HepG2 (cell line): ENCODE results near the gene YKT6. TPM values are rescaled to one million over a fixed set of nuclear protein-coding genes. Genes with fewer than 3 reads are reported as not detected.

Experiments used
- ATAC-seq: fragments of 200-7000 bp; cut with Tn5 transposase; 3 replicates; pipeline ENCODE4 v1.9.1; 2020; ENCODE audit warnings: mild to moderate bottlenecking, moderate library complexity
- BruUV-seq: library from RNA; stranded (reverse); fragments of 400-500 nt; replicated peaks from 2 replicates; lab custom pipeline; 2021; lab: Mats Ljungman, UMichigan
- CTCF ChIA-PET: fragments of 300-600 bp; formaldehyde crosslinking; extraction: SDS; loops from one replicate; lab custom pipeline; 2021; ENCODE audit warnings: low total read pairs, inconsistent platforms, low intra/inter-chr PET ratio; lab: Yijun Ruan, JAX
- POLR2A ChIA-PET: fragments of 350-600 bp; sonication (Branson Sonifier 250); formaldehyde crosslinking; loops from one replicate; lab custom pipeline; 2020; ENCODE audit warnings: antibody characterized with exemption, inconsistent platforms; lab: Yijun Ruan, JAX
- DNase-seq: peaks from one replicate; pipeline ENCODE4 v3.0.0-alpha.2; 2015; ENCODE audit warnings: low spot score
- FAIRE-seq: peaks from 3 replicates; lab custom pipeline; 2011; peaks lifted over from hg19 to GRCh38; lab: Jason Lieb, UNC
- H2AFZ ChIP-seq: one replicate; pipeline ENCODE4 v1.6.1; 2011; ENCODE audit warnings: low read length, inconsistent platforms
- H3K27ac ChIP-seq: fragments of 300-600 bp; 3 replicates; pipeline ENCODE4 v1.8.0; 2011; ENCODE audit warnings: mixed run types, mild to moderate bottlenecking, mixed read lengths, low read length, inconsistent platforms; ENCODE audit not compliant: insufficient read depth; ENCODE audit errors: extremely low read length
- H3K27me3 ChIP-seq, 2 experiments: fragments of 200-600 bp in 1 of 2; 2 replicates in 1 of 2; 3 replicates in 1 of 2; pipeline versions ENCODE4 v1.6.0 to v1.8.0; 2011; ENCODE audit warnings: low read length in 2 of 2, mild to moderate bottlenecking in 2 of 2, moderate library complexity in 2 of 2, inconsistent platforms in 1 of 2; ENCODE audit not compliant: insufficient read depth in 2 of 2, control insufficient read depth in 1 of 2
- H3K36me3 ChIP-seq, 2 experiments: fragments of 200-600 bp in 1 of 2; replicated peaks in 1 of 2; 2 replicates in 1 of 2; 3 replicates in 1 of 2; pipeline versions ENCODE4 v1.5.1 to v1.8.0; 2011; ENCODE audit warnings: low read length in 2 of 2, inconsistent platforms in 1 of 2; ENCODE audit not compliant: insufficient read depth in 2 of 2, control insufficient read depth in 1 of 2
- H3K4me1 ChIP-seq: 2 replicates; pipeline ENCODE4 v1.5.1; 2012; ENCODE audit warnings: low read length, inconsistent platforms; ENCODE audit not compliant: insufficient read depth
- H3K4me2 ChIP-seq: 2 replicates; pipeline ENCODE4 v1.6.0; 2011; ENCODE audit warnings: low read depth, low read length, inconsistent platforms
- H3K4me3 ChIP-seq, 3 experiments: fragments of 200-600 bp in 1 of 3; sonication (generic), shearing (Covaris generic) in 1 of 3; replicated peaks in 1 of 3; 2 replicates each; pipeline ENCODE4 v1.5.1; 2011 to 2016; ENCODE audit warnings: low read length in 3 of 3, inconsistent platforms in 2 of 3, low read depth in 2 of 3, mild to moderate bottlenecking in 2 of 3, control low read depth in 1 of 3, mixed read lengths in 1 of 3; ENCODE audit not compliant: insufficient read depth in 1 of 3
- H3K79me2 ChIP-seq: one replicate; pipeline ENCODE4 v1.6.1; 2011; ENCODE audit warnings: low read length, inconsistent platforms; ENCODE audit not compliant: insufficient read depth
- H3K9ac ChIP-seq: 2 replicates; pipeline ENCODE4 v1.6.0; 2011; ENCODE audit warnings: mild to moderate bottlenecking, low read depth, low read length, inconsistent platforms; ENCODE audit not compliant: insufficient read depth
- H3K9me3 ChIP-seq: 2 replicates; pipeline ENCODE4 v1.5.1; 2012; ENCODE audit warnings: mild to moderate bottlenecking, low read length
- H4K20me1 ChIP-seq: 2 replicates; pipeline ENCODE4 v1.6.0; 2011; ENCODE audit warnings: inconsistent platforms, mild to moderate bottlenecking, low read length, moderate library complexity; ENCODE audit not compliant: insufficient read depth
- MZF1 ChIP-seq: sonication (generic); formaldehyde crosslinking; IDR thresholded peaks from 2 replicates; pipeline ENCODE4 v1.8.1; 2023; ENCODE audit warnings: mild to moderate bottlenecking, missing genetic modification reagents, borderline replicate concordance
- NCOA2 ChIP-seq: sonication (generic); formaldehyde crosslinking; IDR thresholded peaks from 2 replicates; pipeline ENCODE4 v1.8.0; 2022; ENCODE audit warnings: inconsistent platforms
- NFIB ChIP-seq: sonication (generic); formaldehyde crosslinking; IDR thresholded peaks from 2 replicates; pipeline ENCODE4 v1.9.0; 2021; ENCODE audit warnings: missing genetic modification reagents, mild to moderate bottlenecking, borderline replicate concordance
- TARDBP ChIP-seq: sonication (generic); formaldehyde crosslinking; IDR thresholded peaks from 2 replicates; pipeline ENCODE4 v1.8.0; 2022; ENCODE audit warnings: mild to moderate bottlenecking, missing genetic modification reagents
- ZFP1 ChIP-seq: IDR thresholded peaks from 2 replicates; pipeline ENCODE4 v1.6.1; 2016
- ZNF274 ChIP-seq: sonication (generic); formaldehyde crosslinking; IDR thresholded peaks from 2 replicates; pipeline ENCODE4 v1.5.1; 2020; ENCODE audit warnings: mild to moderate bottlenecking, missing genetic modification reagents
- ZNF816 ChIP-seq: sonication (generic); formaldehyde crosslinking; IDR thresholded peaks from 2 replicates; pipeline ENCODE4 v1.8.0; 2022; ENCODE audit warnings: missing genetic modification reagents, mild to moderate bottlenecking, borderline replicate concordance
- WGBS: methylation state at CpG from one replicate; pipeline ENCODE4 v1.1.6; 2017; ENCODE audit warnings: low lambda C conversion rate; 5-methylcytosine and 5-hydroxymethylcytosine counted together
- in situ Hi-C: cut with HindIII; loops from 2 replicates; pipeline ENCODE4 v1.10.0; 2017; ENCODE audit warnings: low pct_unique_long_range_greater_than_20kb; ENCODE audit not compliant: extremely low pct_ligation_motif_present
- intact Hi-C: fragments of 100-400 bp; cut with micrococcal nuclease; formaldehyde crosslinking; loops from one replicate; pipeline ENCODE4 v1.10.0; 2022; ENCODE audit not compliant: unreplicated experiment
- polyA plus RNA-seq, 8 experiments: library from polyadenylated mRNA; depleted of rRNA in 3 of 8; stranded (reverse) in 7 of 8; unstranded in 1 of 8; fragments of >200 nt; fragmentation: Illumina TruSeq in 4 of 8; extraction: Trizol in 4 of 8; gene quantifications; 2 replicates each; pipeline versions ENCODE4 v1.2.1 to v1.2.3, GENCODE V29; 2011 to 2016; ENCODE audit warnings: low read depth in 4 of 8, missing spikeins in 1 of 8, mixed read lengths in 1 of 8; ENCODE audit not compliant: insufficient read depth in 1 of 8
- total RNA-seq, 5 experiments: library from RNA; depleted of rRNA; stranded (reverse); fragments of >200 nt; fragmentation: Illumina TruSeq; extraction: Trizol; gene quantifications; 2 replicates each; pipeline ENCODE4 v1.2.3, GENCODE V29; 2016; ENCODE audit warnings: low read depth in 1 of 5
- TF ChIP-seq, protein P1 (sequence below): sonication (generic); formaldehyde crosslinking; IDR thresholded peaks from 2 replicates; pipeline ENCODE4 v1.4.0; 2020; ENCODE audit warnings: missing genetic modification reagents
- TF ChIP-seq, protein P2 (sequence below): IDR thresholded peaks from 2 replicates; pipeline ENCODE4 v1.4.0; 2020; ENCODE audit warnings: mild to moderate bottlenecking, missing genetic modification reagents
- TF ChIP-seq, protein P3 (sequence below): sonication (generic); formaldehyde crosslinking; IDR thresholded peaks from 2 replicates; pipeline ENCODE4 v1.8.0; 2022; ENCODE audit warnings: mild to moderate bottlenecking, missing genetic modification reagents
- TF ChIP-seq, protein P4 (sequence below): sonication (generic); formaldehyde crosslinking; IDR thresholded peaks from 2 replicates; pipeline ENCODE4 v1.4.0; 2020; ENCODE audit warnings: missing genetic modification reagents, borderline replicate concordance

Gene YKT6
- total and polyA plus RNA-seq, 2 of the 13 experiments (the other 11 are each of a cell fraction or from before 2014, with no cell fraction given), result 52.2 to 60.3 TPM

DNA sequence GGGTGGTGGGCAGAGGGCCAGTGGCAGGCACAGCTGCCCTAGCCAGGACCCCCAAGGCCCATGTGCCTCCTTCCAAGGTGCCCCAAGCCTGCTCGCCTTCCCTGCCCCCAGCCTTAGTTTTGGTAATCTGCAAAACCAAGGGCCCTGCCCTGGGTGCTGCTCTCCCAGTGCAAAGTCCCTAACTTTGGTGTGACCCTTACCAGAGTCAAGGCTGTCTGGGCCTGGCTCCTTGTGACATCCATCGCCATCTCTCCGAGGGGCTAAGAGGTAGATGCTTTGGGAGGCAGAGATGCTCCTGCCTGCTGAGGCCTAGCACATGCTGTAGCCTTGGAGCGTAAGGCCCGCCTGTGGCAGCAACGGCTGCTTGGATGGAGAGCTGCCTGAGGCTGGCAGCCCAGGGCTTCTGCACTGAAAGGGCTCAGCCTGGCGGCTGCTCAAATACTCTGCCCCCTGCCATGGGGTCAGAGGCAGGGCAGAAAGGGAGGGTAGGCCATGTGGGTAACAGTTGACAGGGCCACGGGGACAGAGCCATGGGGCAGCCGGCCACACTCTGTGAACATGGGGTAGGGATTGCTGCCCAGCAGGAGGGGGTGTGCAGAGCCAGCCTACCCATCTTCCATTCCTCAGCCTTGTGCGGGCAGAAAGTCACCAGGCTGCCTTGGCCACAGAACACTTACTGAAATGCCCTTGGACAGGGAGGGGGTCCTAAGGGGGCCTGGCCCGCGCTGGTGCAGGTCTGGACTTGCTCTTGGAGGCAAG lies 41.7 kb upstream of the YKT6 start:
- WGBS, result 34% methylated on average over 9 of the region's 12 CpGs
- Histone ChIP-seq H3K4me2 (no peak overlapping the region), H3K79me2 (no peaks in the 10 kb centered on the region), H4K20me1 (no peaks in the 10 kb centered on the region), H3K27me3 (peaks cover 0 to 17% of the 10 kb centered on the region in 2 experiments; a peak in 3 of 5 replicates), H3K9me3 (no peaks in the 10 kb centered on the region), H3K36me3 (no peaks in the 10 kb centered on the region), H3K9ac (no peak overlapping the region), H3K27ac (no peak overlapping the region), H3K4me1 (no peaks in the 10 kb centered on the region), H2AFZ (no peak overlapping the region), H3K4me3 (no peak overlapping the region)
- CTCF ChIA-PET, result no interaction called here
- intact Hi-C loops (no loop called here), in situ Hi-C loops (no loop called here)
- BruUV-seq, result no TSS peak
- TF ChIP-seq ZNF274 (no peak), NCOA2 (CRISPR knock-in tag) (no peak), MZF1 (CRISPR knock-in tag) (no peak), ZNF816 (CRISPR knock-in tag) (no peak), TARDBP (CRISPR knock-in tag) (no peak), ZFP1 (CRISPR knock-in tag) (no peak), NFIB (CRISPR knock-in tag) (no peak)
- TF ChIP-seq, protein P1, sequence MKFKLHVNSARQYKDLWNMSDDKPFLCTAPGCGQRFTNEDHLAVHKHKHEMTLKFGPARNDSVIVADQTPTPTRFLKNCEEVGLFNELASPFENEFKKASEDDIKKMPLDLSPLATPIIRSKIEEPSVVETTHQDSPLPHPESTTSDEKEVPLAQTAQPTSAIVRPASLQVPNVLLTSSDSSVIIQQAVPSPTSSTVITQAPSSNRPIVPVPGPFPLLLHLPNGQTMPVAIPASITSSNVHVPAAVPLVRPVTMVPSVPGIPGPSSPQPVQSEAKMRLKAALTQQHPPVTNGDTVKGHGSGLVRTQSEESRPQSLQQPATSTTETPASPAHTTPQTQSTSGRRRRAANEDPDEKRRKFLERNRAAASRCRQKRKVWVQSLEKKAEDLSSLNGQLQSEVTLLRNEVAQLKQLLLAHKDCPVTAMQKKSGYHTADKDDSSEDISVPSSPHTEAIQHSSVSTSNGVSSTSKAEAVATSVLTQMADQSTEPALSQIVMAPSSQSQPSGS (CRISPR knock-in tag), result no peak
- TF ChIP-seq, protein P2, sequence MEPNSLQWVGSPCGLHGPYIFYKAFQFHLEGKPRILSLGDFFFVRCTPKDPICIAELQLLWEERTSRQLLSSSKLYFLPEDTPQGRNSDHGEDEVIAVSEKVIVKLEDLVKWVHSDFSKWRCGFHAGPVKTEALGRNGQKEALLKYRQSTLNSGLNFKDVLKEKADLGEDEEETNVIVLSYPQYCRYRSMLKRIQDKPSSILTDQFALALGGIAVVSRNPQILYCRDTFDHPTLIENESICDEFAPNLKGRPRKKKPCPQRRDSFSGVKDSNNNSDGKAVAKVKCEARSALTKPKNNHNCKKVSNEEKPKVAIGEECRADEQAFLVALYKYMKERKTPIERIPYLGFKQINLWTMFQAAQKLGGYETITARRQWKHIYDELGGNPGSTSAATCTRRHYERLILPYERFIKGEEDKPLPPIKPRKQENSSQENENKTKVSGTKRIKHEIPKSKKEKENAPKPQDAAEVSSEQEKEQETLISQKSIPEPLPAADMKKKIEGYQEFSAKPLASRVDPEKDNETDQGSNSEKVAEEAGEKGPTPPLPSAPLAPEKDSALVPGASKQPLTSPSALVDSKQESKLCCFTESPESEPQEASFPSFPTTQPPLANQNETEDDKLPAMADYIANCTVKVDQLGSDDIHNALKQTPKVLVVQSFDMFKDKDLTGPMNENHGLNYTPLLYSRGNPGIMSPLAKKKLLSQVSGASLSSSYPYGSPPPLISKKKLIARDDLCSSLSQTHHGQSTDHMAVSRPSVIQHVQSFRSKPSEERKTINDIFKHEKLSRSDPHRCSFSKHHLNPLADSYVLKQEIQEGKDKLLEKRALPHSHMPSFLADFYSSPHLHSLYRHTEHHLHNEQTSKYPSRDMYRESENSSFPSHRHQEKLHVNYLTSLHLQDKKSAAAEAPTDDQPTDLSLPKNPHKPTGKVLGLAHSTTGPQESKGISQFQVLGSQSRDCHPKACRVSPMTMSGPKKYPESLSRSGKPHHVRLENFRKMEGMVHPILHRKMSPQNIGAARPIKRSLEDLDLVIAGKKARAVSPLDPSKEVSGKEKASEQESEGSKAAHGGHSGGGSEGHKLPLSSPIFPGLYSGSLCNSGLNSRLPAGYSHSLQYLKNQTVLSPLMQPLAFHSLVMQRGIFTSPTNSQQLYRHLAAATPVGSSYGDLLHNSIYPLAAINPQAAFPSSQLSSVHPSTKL, result no peak
- TF ChIP-seq, protein P3, sequence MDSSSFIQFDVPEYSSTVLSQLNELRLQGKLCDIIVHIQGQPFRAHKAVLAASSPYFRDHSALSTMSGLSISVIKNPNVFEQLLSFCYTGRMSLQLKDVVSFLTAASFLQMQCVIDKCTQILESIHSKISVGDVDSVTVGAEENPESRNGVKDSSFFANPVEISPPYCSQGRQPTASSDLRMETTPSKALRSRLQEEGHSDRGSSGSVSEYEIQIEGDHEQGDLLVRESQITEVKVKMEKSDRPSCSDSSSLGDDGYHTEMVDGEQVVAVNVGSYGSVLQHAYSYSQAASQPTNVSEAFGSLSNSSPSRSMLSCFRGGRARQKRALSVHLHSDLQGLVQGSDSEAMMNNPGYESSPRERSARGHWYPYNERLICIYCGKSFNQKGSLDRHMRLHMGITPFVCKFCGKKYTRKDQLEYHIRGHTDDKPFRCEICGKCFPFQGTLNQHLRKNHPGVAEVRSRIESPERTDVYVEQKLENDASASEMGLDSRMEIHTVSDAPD (CRISPR knock-in tag), result no peak
- TF ChIP-seq, protein P4, sequence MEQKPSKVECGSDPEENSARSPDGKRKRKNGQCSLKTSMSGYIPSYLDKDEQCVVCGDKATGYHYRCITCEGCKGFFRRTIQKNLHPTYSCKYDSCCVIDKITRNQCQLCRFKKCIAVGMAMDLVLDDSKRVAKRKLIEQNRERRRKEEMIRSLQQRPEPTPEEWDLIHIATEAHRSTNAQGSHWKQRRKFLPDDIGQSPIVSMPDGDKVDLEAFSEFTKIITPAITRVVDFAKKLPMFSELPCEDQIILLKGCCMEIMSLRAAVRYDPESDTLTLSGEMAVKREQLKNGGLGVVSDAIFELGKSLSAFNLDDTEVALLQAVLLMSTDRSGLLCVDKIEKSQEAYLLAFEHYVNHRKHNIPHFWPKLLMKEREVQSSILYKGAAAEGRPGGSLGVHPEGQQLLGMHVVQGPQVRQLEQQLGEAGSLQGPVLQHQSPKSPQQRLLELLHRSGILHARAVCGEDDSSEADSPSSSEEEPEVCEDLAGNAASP (CRISPR knock-in tag), result no peak
- FAIRE-seq, result no peak
- ATAC-seq, result no peak
- no peak for DNase-seq
- POLR2A ChIA-PET, result no interaction called here
